ENCODE results near the gene CNTNAP4. TPM values are rescaled to one million over a fixed set of nuclear protein-coding genes. Genes with fewer than 3 reads are reported as not detected.

CNTNAP4 gene
- total RNA-seq, 1 donor from 2014 or later, result not detected

DNA sequence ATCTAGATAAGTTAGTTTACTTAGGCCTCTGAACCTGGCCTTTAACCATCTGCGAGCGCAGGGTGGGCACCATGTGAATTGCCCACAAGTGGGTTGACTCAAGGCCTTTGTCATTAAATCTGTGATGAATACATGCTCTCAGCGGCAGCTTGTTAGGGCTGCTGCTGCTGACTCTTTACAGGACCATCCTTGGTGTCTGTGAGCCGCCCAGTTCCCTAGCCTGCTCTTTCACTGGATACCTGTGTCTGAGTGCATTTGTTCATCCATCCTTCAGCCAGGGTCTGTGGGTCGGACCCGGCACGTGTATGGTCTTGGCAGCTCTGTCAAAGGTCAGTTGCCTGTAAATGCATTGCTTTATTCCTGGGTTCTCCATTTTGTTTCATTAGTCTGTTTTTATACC is 321.3 kb downstream of the CNTNAP4 start:
- Histone ChIP-seq H3K36me3 (ENCODE audit: control insufficient read depth, insufficient read depth, low read length) (no peaks in the 10 kb centered on the region), H3K4me3 (ENCODE audit: low read depth, low read length) (no peak overlapping the region)
- TF ChIP-seq CTCF (IDR thresholded peaks at IDR 0.05; ENCODE audit: insufficient read depth, low read length, poor library complexity, severe bottlenecking), result no peak

DNA sequence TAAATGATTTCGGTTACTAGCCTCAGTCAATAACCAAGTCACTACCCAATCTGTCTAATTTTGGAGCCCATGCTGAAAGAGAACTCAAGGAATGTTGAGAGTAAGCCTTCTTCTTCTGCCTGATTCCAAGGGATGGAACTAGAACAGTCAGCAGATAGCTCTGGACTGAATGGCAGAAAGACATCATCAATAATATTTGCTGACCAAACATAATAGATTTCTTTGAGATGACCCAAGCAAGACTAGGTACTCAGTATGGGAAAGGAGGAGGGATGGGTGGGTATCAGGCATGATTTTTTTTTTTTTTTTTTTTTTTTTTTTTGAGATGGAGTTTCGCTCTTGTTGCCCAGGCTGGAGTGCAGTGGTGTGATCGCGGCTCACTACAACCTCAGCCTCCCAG is 330.1 kb downstream of the CNTNAP4 start:
- Histone ChIP-seq H3K4me3 (ENCODE audit: low read depth, low read length) (no peak overlapping the region), H3K27me3 (ENCODE audit: control insufficient read depth, insufficient read depth, low read length) (no peaks in the 10 kb centered on the region), H3K36me3 (ENCODE audit: control insufficient read depth, insufficient read depth, low read length) (no peaks in the 10 kb centered on the region)
- no peak for DNase-seq (ENCODE audit: low read depth)
- TF ChIP-seq CTCF (IDR thresholded peaks at IDR 0.05; ENCODE audit: insufficient read depth, low read length, poor library complexity, severe bottlenecking), result no peak

More for the DNA sequence above, 321.3 kb downstream of the CNTNAP4 start:
- no peaks in the 10 kb centered on the region for H3K27me3 ChIP-seq (ENCODE audit: control insufficient read depth, insufficient read depth, low read length)
- DNase-seq (ENCODE audit: low read depth), result no peak

All from kidney epithelial cell (primary cell).